GM21447 (cell line): ENCODE data around the gene MS4A6A.
A peak's percentile ranks its signal among the peaks of the same experiment; 100 is the strongest.
"Not testable (repeated sequence)": the region's sequence is repeated elsewhere in the genome, so short reads cannot be mapped to it uniquely, and the experiment has no call there.

ENCODE experiments used
- ATAC-seq: cut with Tn5 transposase; IDR thresholded peaks from one replicate; pipeline ENCODE4 v1.9.1; 2021; ENCODE audit not compliant: unreplicated experiment

Gene MS4A6A

GRCh38 chr11:60184824-60185511, 2.1 kb upstream of the MS4A6A start:
- no peak for ATAC-seq

DNA sequence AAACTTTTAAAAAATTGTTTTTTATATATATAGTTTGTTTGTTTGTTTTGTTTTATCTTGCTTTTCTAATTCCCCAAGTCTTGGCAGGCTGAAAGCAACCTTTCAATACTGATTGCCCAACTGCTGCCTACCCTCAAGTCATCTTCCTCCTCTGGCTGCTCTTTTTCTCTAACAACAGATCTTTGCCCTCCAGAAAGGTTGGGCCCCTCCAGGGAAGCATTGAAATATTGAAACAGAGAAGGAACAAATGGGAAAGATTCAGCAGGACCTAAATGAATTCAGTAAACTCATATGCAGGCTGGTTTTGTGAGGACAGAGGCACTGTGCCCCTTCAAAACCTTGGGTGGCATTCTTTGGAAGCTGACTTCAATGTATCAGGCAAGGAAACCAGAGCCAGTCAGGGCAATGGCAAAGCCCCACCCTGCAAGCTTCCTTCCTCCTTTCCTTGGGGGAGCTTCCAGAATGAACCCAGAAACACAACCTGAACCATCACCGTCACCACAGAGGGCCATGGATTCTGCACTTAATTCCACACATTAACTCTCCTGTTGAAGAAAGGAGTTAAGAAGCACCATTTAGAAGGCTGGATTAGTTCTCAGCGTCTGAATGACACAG, 815 bp upstream of the MS4A6A start:
- no peak for ATAC-seq

GRCh38 chr11:60175860-60176275, 7.0 kb downstream of the MS4A6A start:
- peak; percentile 72 for ATAC-seq

DNA sequence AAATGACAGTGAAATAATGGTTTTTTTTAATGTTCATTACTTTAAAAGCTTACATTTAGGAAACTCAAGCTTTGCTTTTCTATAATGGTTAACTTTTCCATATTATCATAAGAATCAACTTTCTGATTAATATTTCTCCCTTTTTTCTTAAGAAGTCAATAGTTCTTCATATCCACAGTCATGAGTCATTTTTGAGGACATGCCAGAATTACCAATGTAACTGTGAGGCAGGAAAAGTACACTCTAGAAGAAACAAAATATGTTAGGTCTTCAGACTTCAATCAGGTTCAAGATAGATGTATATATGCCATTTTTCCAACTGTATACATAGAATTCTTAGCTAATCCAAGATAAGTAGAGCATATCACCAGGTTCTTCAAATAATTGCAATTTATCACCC, 10.9 kb downstream of the MS4A6A start:
- ATAC-seq: no peak

DNA sequence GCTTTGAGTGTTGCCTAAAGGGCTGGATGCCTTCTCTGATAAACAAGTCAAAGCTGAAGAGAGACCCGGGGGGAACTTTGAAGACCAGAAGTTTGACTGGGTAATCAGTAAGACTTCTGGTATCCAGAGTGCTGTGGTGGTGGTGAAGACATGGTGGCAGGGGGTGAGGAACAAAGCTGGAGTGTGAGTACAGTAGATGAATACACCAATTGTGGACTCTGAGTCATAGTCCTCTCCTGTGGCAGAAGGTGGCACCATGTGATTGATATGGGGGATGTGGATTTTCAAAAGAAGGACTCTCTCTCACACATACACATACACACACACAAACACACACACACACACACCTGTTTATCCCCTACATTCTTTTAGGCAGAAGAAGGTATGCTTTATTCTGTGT, 12.3 kb downstream of the MS4A6A start:
- ATAC-seq: no peak

DNA sequence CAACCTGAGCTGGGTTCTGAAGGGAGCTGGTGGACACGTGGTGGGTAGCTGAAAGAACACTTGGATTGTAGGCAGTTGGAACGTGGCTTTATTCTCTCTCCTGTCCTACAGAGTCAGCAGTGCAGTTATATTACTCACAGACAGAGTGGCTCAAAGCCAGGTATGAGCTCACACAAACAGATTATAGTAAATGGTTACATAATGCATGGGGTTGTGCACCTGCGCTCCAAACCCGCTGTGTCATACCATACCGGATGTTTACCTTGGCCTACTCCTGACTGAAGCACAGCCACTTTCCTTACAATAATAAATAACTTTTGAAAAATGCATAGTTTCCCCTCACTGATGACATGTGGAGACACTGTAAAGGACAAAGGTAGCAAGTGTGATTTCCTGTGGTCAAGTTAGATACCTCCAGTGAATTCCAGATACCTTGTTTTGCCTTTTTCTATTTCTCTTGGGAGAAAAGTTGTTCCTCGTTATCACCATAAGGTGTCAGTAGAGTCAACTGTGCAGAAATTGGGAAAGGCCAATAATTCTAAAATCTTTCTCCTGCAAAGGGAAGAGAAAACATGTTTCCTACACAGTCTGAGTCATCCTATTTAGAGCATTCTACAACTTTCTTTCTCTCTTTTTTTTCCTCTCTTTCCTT, 13.5 kb downstream of the MS4A6A start:
- ATAC-seq: no peak

GRCh38 chr11:60168306-60168705, 14.6 kb downstream of the MS4A6A start:
- no peak for ATAC-seq

DNA sequence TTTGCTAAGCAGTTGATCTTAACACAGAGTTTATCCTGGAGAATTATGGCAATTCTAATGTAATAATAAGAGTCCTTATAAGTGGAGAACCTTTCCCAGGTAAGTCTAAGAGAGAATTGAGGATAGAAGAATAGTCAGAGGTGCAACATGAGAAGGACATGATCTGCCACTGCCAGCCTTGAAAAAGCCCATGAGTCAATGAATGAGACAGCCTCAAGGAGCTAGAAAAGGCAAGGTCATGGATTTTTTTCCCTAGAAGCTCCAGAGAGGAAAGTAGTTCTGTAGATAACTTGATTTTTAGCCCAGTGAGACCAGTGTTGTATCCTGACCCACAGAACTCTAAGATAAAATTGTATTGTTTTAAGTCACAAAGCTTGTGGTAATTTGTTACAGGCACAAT, 16.9 kb downstream of the MS4A6A start:
- ATAC-seq: no peak

GRCh38 chr11:60165538-60165937, 17.3 kb downstream of the MS4A6A start:
- no peak for ATAC-seq

DNA sequence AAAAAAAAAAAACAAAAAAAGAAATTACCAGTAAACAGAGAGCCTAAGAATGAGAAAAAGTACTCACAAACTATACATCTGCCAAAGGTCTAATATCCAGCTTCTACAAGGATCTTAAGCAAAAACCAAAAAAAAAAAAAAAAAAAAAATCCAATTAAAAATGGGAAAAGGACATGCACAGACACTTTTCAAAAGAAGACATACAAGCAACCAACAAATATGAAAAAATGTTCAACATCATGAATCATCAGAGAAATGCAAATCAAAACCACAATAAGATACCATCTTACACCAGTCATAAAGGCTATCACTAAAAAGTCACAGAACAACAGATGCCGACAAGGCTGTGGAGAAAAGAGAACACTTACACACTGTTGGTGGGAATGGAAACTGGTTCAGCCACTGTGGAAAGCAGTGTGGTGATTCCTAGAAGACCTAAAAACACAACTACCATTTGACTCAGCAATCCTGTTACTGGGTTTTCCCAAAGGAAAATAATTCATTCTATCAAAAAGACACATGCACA, 18.3 kb downstream of the MS4A6A start:
- no peak for ATAC-seq

DNA sequence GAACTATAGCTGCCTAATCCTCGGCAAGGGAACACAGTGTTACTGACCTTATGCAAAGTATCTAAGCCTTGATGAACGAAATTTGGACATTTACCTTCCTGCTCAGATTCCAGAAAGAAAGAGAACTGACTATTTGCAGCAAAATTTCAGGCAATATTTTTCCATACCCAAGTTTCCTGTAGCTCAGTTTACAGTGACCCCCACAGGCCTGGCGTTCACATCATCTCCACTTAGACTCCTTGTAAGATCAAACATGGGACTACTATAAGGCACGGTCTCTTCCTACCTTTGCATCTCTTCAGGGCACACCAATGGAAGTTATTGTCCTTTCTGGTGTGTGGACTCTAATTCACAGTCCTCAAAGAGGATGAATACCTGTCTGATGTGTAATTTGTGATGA, 21.1 kb downstream of the MS4A6A start:
- no peak for ATAC-seq

- ATAC-seq: no peak
These were observed 21.8 kb downstream of the MS4A6A start for GRCh38 chr11:60161107-60161506.

DNA sequence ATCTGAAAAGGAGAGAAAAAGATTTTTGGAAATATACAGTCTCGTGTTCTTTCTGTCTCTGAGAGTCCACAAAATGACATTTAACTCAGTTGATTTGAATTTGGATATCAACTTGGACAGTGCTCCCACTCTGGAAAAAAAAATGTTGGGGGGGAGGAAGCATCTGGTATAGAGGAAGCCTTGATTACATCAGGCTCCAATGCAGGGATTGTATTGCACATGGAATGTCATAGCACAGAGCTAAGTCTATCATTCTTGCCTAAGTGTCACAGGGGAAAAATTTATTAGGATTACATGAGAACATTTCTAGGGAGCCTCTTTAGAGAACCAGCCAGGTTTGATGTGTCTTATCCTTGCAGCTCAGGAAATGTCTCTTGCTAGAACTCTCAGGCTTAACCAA, 23.0 kb downstream of the MS4A6A start:
- no peak for ATAC-seq

- no peak for ATAC-seq
These were observed 23.6 kb downstream of the MS4A6A start for GRCh38 chr11:60159284-60159683.

DNA sequence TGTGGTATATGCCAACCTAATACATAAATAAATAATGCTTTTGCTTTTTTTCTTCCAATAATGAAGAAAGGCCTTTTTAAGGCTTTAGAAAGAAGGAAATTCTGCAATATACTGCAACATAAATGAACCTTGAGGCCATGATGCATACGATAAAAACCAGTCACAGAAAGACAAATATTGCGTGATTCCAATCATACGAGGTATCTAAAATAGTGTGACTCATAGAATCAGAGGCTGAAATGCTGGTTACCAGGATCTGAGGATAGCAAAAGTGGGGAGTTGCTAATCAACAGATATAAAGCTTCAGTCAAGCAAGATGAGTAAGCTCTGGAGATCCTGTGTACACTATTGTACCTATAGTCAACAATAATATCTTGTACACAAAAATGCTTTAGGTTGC, 24.2 kb downstream of the MS4A6A start:
- ATAC-seq: no peak

DNA sequence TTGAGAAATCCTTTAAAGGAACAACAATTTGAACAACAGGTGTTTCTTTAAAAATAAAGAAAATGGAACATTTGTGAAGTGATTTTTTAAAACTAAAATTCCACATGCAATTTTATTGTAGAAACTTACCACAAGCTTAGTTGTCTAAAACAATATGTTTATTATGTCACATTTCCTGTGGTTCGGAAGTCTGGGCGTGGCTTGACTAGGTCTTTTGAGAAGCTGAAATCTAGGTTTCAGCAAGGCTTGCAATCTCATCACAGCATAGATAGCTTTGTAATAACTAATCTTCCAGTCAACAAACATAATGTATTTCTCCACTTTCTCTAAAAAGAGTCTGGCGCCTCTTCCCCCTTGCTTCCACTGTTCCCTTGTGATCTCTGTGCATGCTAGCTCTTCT, 27.0 kb downstream of the MS4A6A start:
- no peak for ATAC-seq

DNA sequence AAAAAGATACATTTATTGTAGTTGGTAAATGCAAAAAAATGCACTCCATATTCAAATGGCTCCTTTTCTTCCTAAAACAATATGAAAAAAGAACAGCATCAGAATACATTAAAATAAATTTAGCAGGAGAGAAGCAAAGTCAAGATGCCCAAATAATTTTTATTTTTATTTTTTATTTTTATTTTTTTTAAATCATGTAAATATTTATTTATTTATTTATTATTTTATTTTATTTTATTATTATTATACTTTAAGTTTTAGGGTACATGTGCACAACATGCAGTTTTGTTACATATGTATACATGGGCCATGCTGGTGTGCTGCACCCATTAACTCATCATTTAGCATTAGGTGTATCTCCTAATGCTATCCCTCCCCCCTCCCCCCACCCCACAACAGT, 30.2 kb downstream of the MS4A6A start:
- ATAC-seq: not testable (repeated sequence)

DNA sequence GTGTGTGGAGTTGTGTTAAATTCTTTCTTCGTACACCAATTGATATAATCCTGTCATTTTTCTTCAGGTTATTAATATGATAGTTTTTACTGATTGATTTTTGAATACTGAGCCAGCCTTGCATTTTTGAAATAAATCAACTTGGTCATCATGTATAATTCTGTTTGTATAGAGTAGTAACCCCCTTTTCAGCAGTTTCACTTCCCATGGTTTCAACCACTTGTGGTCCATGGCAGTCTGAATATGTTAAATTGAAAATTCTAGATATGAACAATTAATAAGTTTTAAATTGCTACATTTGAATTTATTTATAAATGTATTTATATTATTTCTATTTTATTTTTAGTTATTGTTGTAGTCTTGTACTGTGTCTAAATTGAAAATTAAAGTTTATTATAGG, 32.6 kb downstream of the MS4A6A start:
- ATAC-seq: no peak

DNA sequence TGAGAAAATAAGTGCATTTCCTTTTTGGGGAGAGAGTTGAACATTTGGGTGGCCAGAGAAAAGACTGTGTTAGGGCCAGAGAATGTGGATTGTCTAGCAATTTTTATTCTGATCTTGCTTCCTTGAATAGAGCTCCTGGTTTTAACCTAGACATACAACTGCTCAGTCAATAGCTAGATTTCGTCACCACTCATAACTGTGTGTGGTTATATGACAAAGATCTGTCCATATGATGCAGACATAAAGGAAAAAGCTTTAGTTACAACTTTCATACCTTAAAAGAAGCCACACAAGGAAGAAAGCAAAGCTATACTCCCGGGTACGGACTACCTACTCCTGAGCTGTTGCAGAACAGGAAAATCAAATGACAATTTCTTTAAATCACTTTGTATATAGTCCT, 37.2 kb downstream of the MS4A6A start:
- no peak for ATAC-seq

GRCh38 chr11:60143768-60144167, 39.1 kb downstream of the MS4A6A start:
- ATAC-seq: no peak

DNA sequence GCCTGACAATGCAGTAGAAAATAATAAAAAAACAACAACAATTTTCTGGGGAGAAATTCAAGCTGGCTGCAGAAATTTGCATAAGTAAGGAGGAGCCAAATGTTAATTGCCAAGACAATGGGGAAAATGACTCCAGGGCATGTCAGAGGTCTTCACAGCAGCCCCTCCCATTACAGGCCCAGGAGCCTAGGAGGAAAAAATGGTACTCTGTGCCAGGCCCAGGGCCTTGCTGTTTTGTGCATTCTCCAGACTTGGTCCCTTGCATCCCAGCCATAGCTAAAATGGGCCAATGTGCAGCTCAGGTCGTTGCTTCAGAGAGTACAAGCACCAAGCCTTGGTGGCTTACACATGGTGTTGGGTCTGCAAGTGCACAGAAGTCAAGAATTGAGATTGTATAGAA, 49.0 kb downstream of the MS4A6A start:
- ATAC-seq: no peak

DNA sequence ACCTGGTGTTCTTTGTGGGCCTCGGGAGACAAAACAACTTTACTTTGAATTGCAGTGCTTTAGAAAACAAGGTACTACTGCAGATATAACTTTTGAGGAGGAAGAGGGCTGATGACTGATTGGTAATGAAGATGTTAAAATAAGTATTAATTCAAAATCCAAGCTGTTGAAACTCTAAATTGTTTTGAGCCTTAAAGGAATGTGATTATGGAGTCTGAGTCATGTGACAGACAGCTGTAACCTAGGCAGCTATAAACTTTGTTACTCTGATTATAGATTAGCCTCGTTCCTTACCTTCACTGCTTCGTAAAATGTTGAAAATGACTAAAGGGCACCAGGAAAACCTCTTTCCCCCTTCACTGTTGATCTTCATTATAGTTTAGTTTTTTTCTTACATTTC, 51.0 kb downstream of the MS4A6A start:
- ATAC-seq: no peak
